Lower lobe of right lung (tissue), 2 donors: ENCODE data around the gene EFNB3. TPM values are rescaled to one million over a fixed set of nuclear protein-coding genes. Genes with fewer than 3 reads are reported as not detected.

Experiments used
- ATAC-seq, 2 donors: fragments of 200-7000 bp; cut with Tn5 transposase; one replicate each; pipeline ENCODE4 v1.9.1; 2020 to 2022; ENCODE audit warnings: mild to moderate bottlenecking in 2 of 2, moderate library complexity in 2 of 2
- DNase-seq: peaks from one replicate; pipeline ENCODE4 v3.0.0-alpha.2; 2020
- H3K27ac ChIP-seq: fragments of 200-600 bp; one replicate; pipeline ENCODE4 v1.8.0; 2022
- H3K27me3 ChIP-seq: fragments of 200-600 bp; one replicate; pipeline ENCODE4 v1.8.0; 2022; ENCODE audit warnings: low read depth
- H3K36me3 ChIP-seq: fragments of 200-600 bp; one replicate; pipeline ENCODE4 v1.8.0; 2022; ENCODE audit warnings: mild to moderate bottlenecking
- H3K4me1 ChIP-seq: fragments of 200-600 bp; one replicate; pipeline ENCODE4 v1.8.0; 2022
- H3K4me3 ChIP-seq: fragments of 200-600 bp; one replicate; pipeline ENCODE4 v1.8.0; 2022; ENCODE audit warnings: mild to moderate bottlenecking
- H3K9me3 ChIP-seq: fragments of 200-600 bp; one replicate; pipeline ENCODE4 v1.8.0; 2022
- intact Hi-C: fragments of 100-400 bp; cut with DNase I; formaldehyde crosslinking; loops from one replicate; pipeline ENCODE4 v1.11.0; 2022
- total RNA-seq: library from RNA; stranded (reverse); fragmentation: NEBNext Ultra II Directional; extraction: Animal tissue kit (Norgen Biotek cat#: 25700); gene quantifications from one replicate; pipeline ENCODE4 v1.2.1, GENCODE V29; 2021
- TF ChIP-seq, protein P1 (sequence below): fragments of 200-600 bp; IDR thresholded peaks from one replicate; pipeline ENCODE4 v1.8.0; 2022; ENCODE audit warnings: antibody characterized with exemption, mild to moderate bottlenecking
- donor health status: DM: no; HTN: yes; CAD: no; lungs with severe emphysema.

Gene EFNB3
- total RNA-seq, 1 donor from 2014 or later, result 1.6 TPM

DNA sequence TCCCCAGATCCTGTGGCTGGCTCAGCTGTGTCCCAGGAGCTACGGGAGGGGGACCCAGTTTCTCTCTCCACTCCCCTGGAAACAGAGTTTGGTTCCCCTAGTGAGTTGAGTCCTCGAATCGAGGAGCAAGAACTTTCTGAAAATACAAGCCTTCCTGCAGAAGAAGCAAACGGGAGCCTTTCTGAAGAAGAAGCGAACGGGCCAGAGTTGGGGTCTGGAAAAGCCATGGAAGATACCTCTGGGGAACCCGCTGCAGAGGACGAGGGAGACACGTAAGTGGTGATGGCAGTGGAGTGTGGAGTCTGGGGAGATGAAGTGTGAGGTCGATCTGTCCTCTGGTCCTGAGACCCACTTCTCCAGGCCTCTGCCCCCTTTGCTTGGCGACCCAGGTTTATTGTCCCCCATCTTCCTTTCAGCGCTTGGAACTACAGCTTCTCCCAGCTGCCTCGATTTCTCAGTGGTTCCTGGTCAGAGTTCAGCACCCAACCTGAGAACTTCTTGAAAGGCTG is 16.1 kb upstream of the EFNB3 start:
- H3K4me1 ChIP-seq, result peaks cover 31% of the 10 kb centered on the region
- no peaks in the 10 kb centered on the region for H3K27me3 ChIP-seq
- TF ChIP-seq, protein P1, sequence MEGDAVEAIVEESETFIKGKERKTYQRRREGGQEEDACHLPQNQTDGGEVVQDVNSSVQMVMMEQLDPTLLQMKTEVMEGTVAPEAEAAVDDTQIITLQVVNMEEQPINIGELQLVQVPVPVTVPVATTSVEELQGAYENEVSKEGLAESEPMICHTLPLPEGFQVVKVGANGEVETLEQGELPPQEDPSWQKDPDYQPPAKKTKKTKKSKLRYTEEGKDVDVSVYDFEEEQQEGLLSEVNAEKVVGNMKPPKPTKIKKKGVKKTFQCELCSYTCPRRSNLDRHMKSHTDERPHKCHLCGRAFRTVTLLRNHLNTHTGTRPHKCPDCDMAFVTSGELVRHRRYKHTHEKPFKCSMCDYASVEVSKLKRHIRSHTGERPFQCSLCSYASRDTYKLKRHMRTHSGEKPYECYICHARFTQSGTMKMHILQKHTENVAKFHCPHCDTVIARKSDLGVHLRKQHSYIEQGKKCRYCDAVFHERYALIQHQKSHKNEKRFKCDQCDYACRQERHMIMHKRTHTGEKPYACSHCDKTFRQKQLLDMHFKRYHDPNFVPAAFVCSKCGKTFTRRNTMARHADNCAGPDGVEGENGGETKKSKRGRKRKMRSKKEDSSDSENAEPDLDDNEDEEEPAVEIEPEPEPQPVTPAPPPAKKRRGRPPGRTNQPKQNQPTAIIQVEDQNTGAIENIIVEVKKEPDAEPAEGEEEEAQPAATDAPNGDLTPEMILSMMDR, result no peak
- H3K9me3 ChIP-seq, result no peaks in the 10 kb centered on the region
- peak overlapping the region; percentile 95 for H3K4me3 ChIP-seq
- no peaks in the 10 kb centered on the region for H3K36me3 ChIP-seq
- H3K27ac ChIP-seq, result peak overlapping the region; percentile 68
- ATAC-seq (no peak), DNase-seq (no peak)
- intact Hi-C loops, result no loop called here

DNA sequence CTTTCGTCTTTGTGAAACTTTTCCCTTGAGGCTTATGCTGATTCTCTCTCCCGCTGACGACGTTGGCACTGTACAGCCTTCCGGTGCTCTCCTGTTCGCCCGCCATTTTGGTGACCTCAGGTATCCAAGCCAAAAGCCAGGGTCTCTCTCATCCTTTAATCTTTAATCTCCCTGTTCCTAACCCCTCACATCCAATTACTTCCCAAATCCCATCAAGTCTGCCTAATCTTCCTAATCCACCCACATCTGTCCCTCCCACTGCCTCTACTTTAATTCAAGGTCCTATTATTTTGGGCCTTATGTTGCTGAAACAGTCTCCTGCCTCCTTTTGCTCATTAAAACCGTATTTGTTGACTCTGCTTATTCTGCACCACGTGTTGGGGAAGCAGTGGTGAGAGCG is 9.4 kb upstream of the EFNB3 start:
- intact Hi-C loops, result no loop called here
- Histone ChIP-seq H3K27me3 (no peaks in the 10 kb centered on the region), H3K4me1 (no peaks in the 10 kb centered on the region), H3K9me3 (no peaks in the 10 kb centered on the region), H3K27ac (no peak overlapping the region), H3K36me3 (peaks cover 9% of the 10 kb centered on the region), H3K4me3 (no peak overlapping the region)
- no peak for ATAC-seq
- TF ChIP-seq, protein P1, result no peak
- no peak for DNase-seq

DNA sequence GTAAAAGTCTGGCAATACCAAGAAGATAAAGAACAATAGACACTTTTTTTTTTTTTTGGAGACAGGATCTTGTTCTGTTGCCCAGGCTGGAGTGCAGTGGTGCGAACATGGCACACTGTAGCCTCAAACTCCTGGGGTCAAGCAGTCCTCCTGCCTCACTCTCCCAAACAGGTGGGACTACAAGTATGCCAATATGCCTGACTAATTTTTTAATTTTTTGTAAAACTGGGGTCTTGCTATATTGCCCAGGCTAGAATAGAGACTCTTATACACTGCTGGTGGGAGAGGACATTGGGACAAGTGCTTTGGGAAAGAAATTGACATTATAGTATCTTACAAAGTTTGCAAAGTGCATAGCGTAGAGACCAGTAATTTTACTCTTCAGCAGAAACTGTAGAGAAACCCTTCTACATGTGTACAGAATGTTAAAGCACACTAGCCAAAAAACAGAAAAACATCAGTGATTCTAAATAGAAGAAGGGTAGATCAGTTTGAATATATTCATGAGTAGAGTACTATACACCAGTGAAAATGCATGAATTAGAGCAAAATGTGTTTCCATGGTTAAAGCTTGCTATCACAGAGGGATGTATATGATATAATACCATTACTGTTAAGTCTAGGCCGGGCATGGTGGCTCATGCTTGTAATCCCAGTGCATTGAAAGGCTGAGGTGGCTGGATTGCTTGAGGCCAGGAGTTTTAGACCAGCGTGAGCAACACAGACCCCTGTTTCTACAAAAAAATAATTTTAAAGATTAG is 7.0 kb upstream of the EFNB3 start:
- Histone ChIP-seq H3K27me3 (peaks cover 4% of the 10 kb centered on the region), H3K9me3 (no peaks in the 10 kb centered on the region), H3K4me3 (no peak overlapping the region), H3K4me1 (no peaks in the 10 kb centered on the region), H3K27ac (no peak overlapping the region), H3K36me3 (peaks cover 27% of the 10 kb centered on the region)
- TF ChIP-seq, protein P1, result no peak
- DNase-seq, result no peak
- ATAC-seq, result no peak
- intact Hi-C loops, result no loop called here

DNA sequence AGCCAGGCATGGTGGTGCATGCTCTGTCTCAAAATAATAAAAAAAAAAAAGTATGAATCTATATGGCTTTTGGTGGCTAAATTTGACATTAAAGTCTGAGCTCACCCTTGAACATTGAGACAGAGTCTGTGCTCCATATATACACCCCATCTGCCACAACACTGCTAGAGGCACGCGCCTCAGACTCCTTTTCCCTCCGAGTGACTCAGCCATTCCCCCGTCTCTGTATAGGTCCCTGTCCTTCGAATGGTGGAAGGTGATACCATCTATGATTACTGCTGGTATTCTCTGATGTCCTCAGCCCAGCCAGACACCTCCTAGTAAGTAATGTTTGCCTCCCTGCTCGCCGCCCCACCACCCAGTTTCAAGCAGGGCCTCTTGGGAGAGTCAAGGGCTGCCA is 4.5 kb upstream of the EFNB3 start:
- Histone ChIP-seq H3K27ac (no peak overlapping the region), H3K9me3 (no peaks in the 10 kb centered on the region), H3K36me3 (peaks cover 24% of the 10 kb centered on the region), H3K4me1 (peaks cover 12% of the 10 kb centered on the region), H3K4me3 (no peak overlapping the region), H3K27me3 (peaks cover 24% of the 10 kb centered on the region)
- ATAC-seq (no peak), DNase-seq (no peak)
- TF ChIP-seq, protein P1, result no peak
- intact Hi-C loops, result no loop called here

DNA sequence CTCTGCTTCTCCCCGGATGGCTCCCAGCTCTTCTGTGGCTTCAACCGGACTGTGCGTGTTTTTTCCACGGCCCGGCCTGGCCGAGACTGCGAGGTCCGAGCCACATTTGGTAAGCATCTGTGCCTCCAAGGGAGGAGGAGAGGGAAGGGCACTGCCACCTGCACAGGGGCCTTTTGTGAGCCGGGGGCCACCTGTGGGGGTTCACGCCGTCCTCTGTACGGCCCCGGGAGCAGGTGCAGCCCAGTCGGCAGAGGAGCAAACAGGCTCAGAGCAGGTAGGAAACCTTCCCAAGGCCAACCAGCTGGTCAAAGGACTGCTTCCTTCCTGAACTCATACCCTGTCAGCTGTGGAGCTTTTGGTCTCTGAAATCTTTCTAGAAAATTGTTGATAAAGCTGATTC is 3.3 kb upstream of the EFNB3 start:
- H3K4me1 ChIP-seq, result peaks cover 12% of the 10 kb centered on the region
- no peak overlapping the region for H3K27ac ChIP-seq
- H3K36me3 ChIP-seq, result peaks cover 21% of the 10 kb centered on the region
- peaks cover 35% of the 10 kb centered on the region for H3K27me3 ChIP-seq
- TF ChIP-seq, protein P1, result no peak
- DNase-seq (no peak), ATAC-seq (no peak)
- no peaks in the 10 kb centered on the region for H3K9me3 ChIP-seq
- no peak overlapping the region for H3K4me3 ChIP-seq
- intact Hi-C loops, result no loop called here
